K562 (cell line): ENCODE measurements around the gene TOP3A. TPM values are rescaled to one million over a fixed set of nuclear protein-coding genes. Genes with fewer than 3 reads are reported as not detected.

Experiments used
- ATAC-seq: fragments of 200-7000 bp; cut with Tn5 transposase; 3 replicates; pipeline ENCODE4 v1.9.1; 2020; ENCODE audit warnings: moderate library complexity
- BruUV-seq: library from RNA; stranded (reverse); fragments of 400-500 nt; replicated peaks from 2 replicates; lab custom pipeline; 2021; lab: Mats Ljungman, UMichigan
- CTCF ChIA-PET: fragments of 300-600 bp; formaldehyde crosslinking; extraction: SDS; loops from one replicate; lab custom pipeline; 2021; ENCODE audit warnings: low intra/inter-chr PET ratio; lab: Yijun Ruan, JAX
- POLR2A ChIA-PET: fragments of 300-600, 350-650 bp; sonication (Branson Sonifier 250); formaldehyde crosslinking; extraction: SDS; loops from one replicate; lab custom pipeline; 2021; ENCODE audit warnings: antibody characterized with exemption, inconsistent platforms; lab: Yijun Ruan, JAX
- DNase-seq, 4 experiments: peaks; one replicate each; pipeline versions ENCODE4 v3.0.0 to v3.0.0-alpha.2; 2011 to 2018; ENCODE audit warnings: low spot score in 3 of 4, mixed read lengths in 3 of 4; ENCODE audit errors: extremely low read depth in 1 of 4
- FAIRE-seq: peaks from 2 replicates; lab custom pipeline; 2011; peaks lifted over from hg19 to GRCh38; lab: Jason Lieb, UNC
- H2AFZ ChIP-seq: 2 replicates; pipeline ENCODE4 v1.6.0; 2011; ENCODE audit warnings: low read depth, low read length, control low read depth, inconsistent platforms
- H3K27ac ChIP-seq: fragments of 200-600 bp; 3 replicates; pipeline ENCODE4 v1.8.0; 2011; ENCODE audit warnings: low read depth, mild to moderate bottlenecking, control low read depth, inconsistent platforms, low read length, moderate library complexity, mixed read lengths; ENCODE audit errors: extremely low read depth
- H3K27me3 ChIP-seq, 2 experiments: fragments of 300-600 bp in 1 of 2; 2 replicates in 1 of 2; 3 replicates in 1 of 2; pipeline versions ENCODE4 v1.6.0 to v1.8.0; 2011; ENCODE audit warnings: inconsistent platforms in 2 of 2, low read length in 2 of 2, mild to moderate bottlenecking in 1 of 2, mixed read lengths in 1 of 2, moderate library complexity in 1 of 2; ENCODE audit not compliant: control insufficient read depth in 2 of 2, insufficient read depth in 2 of 2
- H3K36me3 ChIP-seq: fragments of 300-600 bp; 3 replicates; pipeline ENCODE4 v1.8.0; 2011; ENCODE audit warnings: mild to moderate bottlenecking, low read length, inconsistent platforms; ENCODE audit not compliant: control insufficient read depth, insufficient read depth
- H3K4me1 ChIP-seq, 2 experiments: fragments of 200-600 bp in 1 of 2; replicated peaks in 1 of 2; 2 replicates in 1 of 2; 3 replicates in 1 of 2; pipeline versions ENCODE4 v1.5.1 to v1.8.0; 2011; ENCODE audit warnings: inconsistent platforms in 2 of 2, low read length in 2 of 2, mild to moderate bottlenecking in 1 of 2, mixed read lengths in 1 of 2, moderate library complexity in 1 of 2; ENCODE audit not compliant: control insufficient read depth in 2 of 2, insufficient read depth in 2 of 2
- H3K4me2 ChIP-seq: 2 replicates; pipeline ENCODE4 v1.6.1; 2011; ENCODE audit warnings: low read length, control low read depth, inconsistent platforms, mixed read lengths; ENCODE audit not compliant: insufficient read depth
- H3K4me3 ChIP-seq: fragments of 200-600 bp; sonication (generic), shearing (Covaris generic); 2 replicates; pipeline ENCODE4 v1.5.1; 2016; ENCODE audit warnings: control low read depth, inconsistent platforms
- H3K79me2 ChIP-seq: fragments of 200-600 bp; 3 replicates; pipeline ENCODE4 v1.8.0; 2011; ENCODE audit warnings: low read length, inconsistent platforms; ENCODE audit not compliant: control insufficient read depth, insufficient read depth
- H3K9ac ChIP-seq, 2 experiments: 2 replicates each; pipeline versions ENCODE4 v1.6.0 to v1.6.1; 2011; ENCODE audit warnings: low read depth in 2 of 2, low read length in 2 of 2, control low read depth in 1 of 2, inconsistent platforms in 1 of 2, mild to moderate bottlenecking in 1 of 2, mixed read lengths in 1 of 2; ENCODE audit not compliant: insufficient read depth in 1 of 2
- H3K9me1 ChIP-seq: one replicate; pipeline ENCODE4 v1.6.0; 2011; ENCODE audit warnings: inconsistent platforms, mild to moderate bottlenecking, low read length, moderate library complexity; ENCODE audit not compliant: control insufficient read depth, insufficient read depth
- H3K9me3 ChIP-seq: replicated peaks from 2 replicates; pipeline ENCODE4 v1.5.1; 2011; ENCODE audit warnings: low read depth, low read length, inconsistent platforms; ENCODE audit not compliant: control insufficient read depth, insufficient read depth
- H4K20me1 ChIP-seq: replicated peaks from 2 replicates; pipeline ENCODE4 v1.6.1; 2011; ENCODE audit warnings: low read length, inconsistent platforms, mixed read lengths; ENCODE audit not compliant: control insufficient read depth, insufficient read depth
- ARHGAP35 ChIP-seq: fragments of 450-650 bp; IDR thresholded peaks from 2 replicates; pipeline ENCODE4 v1.6.1; 2018; ENCODE audit not compliant: partially characterized antibody
- ARID1B ChIP-seq: fragments of 450-650 bp; IDR thresholded peaks from 2 replicates; pipeline ENCODE4 v1.6.1; 2016; ENCODE audit warnings: antibody characterized with exemption, mild to moderate bottlenecking, inconsistent platforms
- BCOR ChIP-seq: fragments of 450-650 bp; IDR thresholded peaks from 2 replicates; pipeline ENCODE4 v1.6.1; 2016
- FOXK1 ChIP-seq: sonication (generic); formaldehyde crosslinking; IDR thresholded peaks from 2 replicates; pipeline ENCODE4 v1.8.0; 2022; ENCODE audit warnings: missing genetic modification reagents, mild to moderate bottlenecking, borderline replicate concordance
- ILK ChIP-seq: fragments of 450-650 bp; IDR thresholded peaks from 2 replicates; pipeline ENCODE4 v1.6.1; 2016; ENCODE audit warnings: missing genetic modification characterization, low read depth, mild to moderate bottlenecking, missing compliant biosample characterization, moderate library complexity, borderline replicate concordance
- KAT2B ChIP-seq: IDR thresholded peaks from one replicate; pipeline ENCODE4 v1.6.1; 2012; ENCODE audit warnings: low read depth, mild to moderate bottlenecking, control low read depth, inconsistent platforms, low read length, moderate library complexity
- MCM7 ChIP-seq, 2 experiments: fragments of 450-650 bp; IDR thresholded peaks; 2 replicates each; pipeline ENCODE4 v1.6.1; 2016 to 2018
- OTX1 ChIP-seq: fragments of 450-650 bp; formaldehyde crosslinking; IDR thresholded peaks from 2 replicates; pipeline ENCODE4 v1.4.0; 2022; ENCODE audit warnings: mild to moderate bottlenecking
- RBM17 ChIP-seq: fragments of 200-400 bp; formaldehyde crosslinking; IDR thresholded peaks from 2 replicates; pipeline ENCODE4 v1.6.1; 2017; ENCODE audit warnings: low read depth, mild to moderate bottlenecking, low read length, borderline replicate concordance
- ZFP36 ChIP-seq: fragments of 150-350 bp; IDR thresholded peaks from 2 replicates; pipeline ENCODE4 v1.6.1; 2018; ENCODE audit warnings: low read length, low read depth; ENCODE audit not compliant: partially characterized antibody
- ZNF316 ChIP-seq: fragments of 450-650 bp; IDR thresholded peaks from 2 replicates; pipeline ENCODE4 v1.6.1; 2016
- WGBS: fragments of 100-300 bp; shearing (Covaris generic); methylation state at CpG from one replicate; pipeline ENCODE4 v1.1.6; 2016; ENCODE audit warnings: low coverage, mixed read lengths; ENCODE audit not compliant: insufficient coverage; ENCODE audit errors: missing lambda C conversion rate; 5-methylcytosine and 5-hydroxymethylcytosine counted together
- in situ Hi-C: fragments of 300-500 bp; cut with MboI; formaldehyde crosslinking; loops from 4 replicates; pipeline ENCODE4 v1.15.0; 2018; ENCODE audit warnings: inconsistent platforms, mixed read lengths
- intact Hi-C: fragments of 100-400 bp; cut with micrococcal nuclease; formaldehyde crosslinking; loops from 2 replicates; pipeline ENCODE4 v1.14.2; 2022
- polyA plus RNA-seq, 8 experiments: library from polyadenylated mRNA; depleted of rRNA in 4 of 8; stranded (reverse) in 5 of 8; unstranded in 3 of 8; fragments of >200 nt; fragmentation: Nextera tagmentation in 2 of 8; fragmentation: Illumina TruSeq in 1 of 8; extraction: Ambion mirVana in 2 of 8; extraction: Trizol in 1 of 8; gene quantifications; 2 replicates each; pipeline versions ENCODE4 v1.2.1 to v1.2.3, GENCODE V29; 2011 to 2014; ENCODE audit warnings: inconsistent platforms in 1 of 8, missing spikeins in 1 of 8
- total RNA-seq, 7 experiments: library from RNA; depleted of rRNA in 6 of 7; stranded (reverse); fragments of >200 nt in 6 of 7; fragmentation: Illumina TruSeq in 2 of 7; extraction: Trizol in 2 of 7; gene quantifications; 2 replicates each; pipeline versions ENCODE4 v1.2.1 to v1.2.3, GENCODE V29; 2011 to 2021; ENCODE audit warnings: low replicate concordance in 1 of 7
- TF ChIP-seq, protein P1 (sequence below): fragments of 450-650 bp; formaldehyde crosslinking; IDR thresholded peaks from 2 replicates; pipeline ENCODE4 v1.4.0; 2020; ENCODE audit warnings: mild to moderate bottlenecking, moderate library complexity
- TF ChIP-seq, protein P2 (sequence below): fragments of 150-350 bp; IDR thresholded peaks from 2 replicates; pipeline ENCODE4 v1.6.1; 2014; ENCODE audit warnings: low read depth, mild to moderate bottlenecking, low read length, borderline replicate concordance

Gene TOP3A
- total and polyA plus RNA-seq, 9 of the 15 experiments (the other 6 are each of a cell fraction or from before 2014, with no cell fraction given): 5.2 to 49.7 (median 24.7) TPM

DNA sequence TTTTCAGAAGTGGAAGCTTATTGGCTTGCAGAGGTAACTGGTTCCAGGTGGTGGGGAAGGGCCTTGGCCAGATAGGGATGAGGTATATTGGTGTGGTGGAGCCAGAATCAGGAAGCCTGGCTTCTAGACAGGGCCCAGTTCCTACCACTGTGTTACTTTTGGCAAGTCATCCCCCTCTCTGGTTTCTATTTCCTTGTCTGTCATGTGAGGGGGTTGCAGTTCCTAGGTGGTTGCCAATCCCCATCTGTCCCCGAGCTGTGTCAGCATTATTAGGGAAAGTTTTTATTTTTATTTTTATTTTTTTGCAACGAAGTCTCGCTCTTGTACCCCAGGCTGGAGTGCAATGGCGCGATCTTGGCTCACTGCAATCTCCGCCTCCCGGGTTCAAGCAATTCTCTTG, 3.3 kb upstream of the TOP3A start:
- no peaks in the 10 kb centered on the region for H3K9me3 ChIP-seq
- DNase-seq (no peak), ATAC-seq (no peak), FAIRE-seq (no peak)
- intact Hi-C loops (loop anchor here (5.0 kb wide), 1 partner anchor 71 kb away; no protein-coding TSS in a partner anchor), in situ Hi-C loops (no loop called here)
- no peaks in the 10 kb centered on the region for H3K27me3 ChIP-seq
- H3K9ac ChIP-seq: peak overlapping the region; percentile 26 to 86; a peak in 2 of 4 replicates
- peaks cover 3% of the 10 kb centered on the region for H3K9me1 ChIP-seq
- ChIA-PET POLR2A (interaction anchor here (0.6 kb wide), 1 partner anchor 31 kb away, joined by 4 read pairs; no protein-coding TSS in a partner anchor), CTCF (no interaction called here)
- H3K36me3 ChIP-seq: peaks cover 34% of the 10 kb centered on the region; the same call in 2 of the 3 replicates
- H3K4me1 ChIP-seq: peaks cover 23 to 30% of the 10 kb centered on the region in 2 experiments
- H3K79me2 ChIP-seq: peaks cover 54% of the 10 kb centered on the region
- WGBS: 83% methylated on average over 1 of the region's 7 CpGs
- peak overlapping the region; percentile 26; the same call in 1 of the 2 replicates for H3K4me3 ChIP-seq
- no TSS peak for BruUV-seq
- H3K4me2 ChIP-seq: peak overlapping the region; percentile 66
- H3K27ac ChIP-seq: no peak overlapping the region; the same call in 2 of the 3 replicates
- H2AFZ ChIP-seq: no peak overlapping the region
- H4K20me1 ChIP-seq: peaks cover 8% of the 10 kb centered on the region
- no peak for TF ChIP-seq RBM17
- no peak for TF ChIP-seq KAT2B
- TF ChIP-seq ARHGAP35: no peak
- TF ChIP-seq MCM7 (IDR thresholded peaks at IDR 0.05): no peak
- TF ChIP-seq, protein P1, sequence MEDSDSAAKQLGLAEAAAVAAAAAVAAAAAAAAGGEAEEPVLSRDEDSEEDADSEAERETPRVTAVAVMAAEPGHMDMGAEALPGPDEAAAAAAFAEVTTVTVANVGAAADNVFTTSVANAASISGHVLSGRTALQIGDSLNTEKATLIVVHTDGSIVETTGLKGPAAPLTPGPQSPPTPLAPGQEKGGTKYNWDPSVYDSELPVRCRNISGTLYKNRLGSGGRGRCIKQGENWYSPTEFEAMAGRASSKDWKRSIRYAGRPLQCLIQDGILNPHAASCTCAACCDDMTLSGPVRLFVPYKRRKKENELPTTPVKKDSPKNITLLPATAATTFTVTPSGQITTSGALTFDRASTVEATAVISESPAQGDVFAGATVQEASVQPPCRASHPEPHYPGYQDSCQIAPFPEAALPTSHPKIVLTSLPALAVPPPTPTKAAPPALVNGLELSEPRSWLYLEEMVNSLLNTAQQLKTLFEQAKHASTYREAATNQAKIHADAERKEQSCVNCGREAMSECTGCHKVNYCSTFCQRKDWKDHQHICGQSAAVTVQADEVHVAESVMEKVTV (CRISPR knock-in tag): no peak
- TF ChIP-seq BCOR: 0 out of 2 replicates have a peak, but pooled peaks have one; percentile 26
- TF ChIP-seq, protein P2, sequence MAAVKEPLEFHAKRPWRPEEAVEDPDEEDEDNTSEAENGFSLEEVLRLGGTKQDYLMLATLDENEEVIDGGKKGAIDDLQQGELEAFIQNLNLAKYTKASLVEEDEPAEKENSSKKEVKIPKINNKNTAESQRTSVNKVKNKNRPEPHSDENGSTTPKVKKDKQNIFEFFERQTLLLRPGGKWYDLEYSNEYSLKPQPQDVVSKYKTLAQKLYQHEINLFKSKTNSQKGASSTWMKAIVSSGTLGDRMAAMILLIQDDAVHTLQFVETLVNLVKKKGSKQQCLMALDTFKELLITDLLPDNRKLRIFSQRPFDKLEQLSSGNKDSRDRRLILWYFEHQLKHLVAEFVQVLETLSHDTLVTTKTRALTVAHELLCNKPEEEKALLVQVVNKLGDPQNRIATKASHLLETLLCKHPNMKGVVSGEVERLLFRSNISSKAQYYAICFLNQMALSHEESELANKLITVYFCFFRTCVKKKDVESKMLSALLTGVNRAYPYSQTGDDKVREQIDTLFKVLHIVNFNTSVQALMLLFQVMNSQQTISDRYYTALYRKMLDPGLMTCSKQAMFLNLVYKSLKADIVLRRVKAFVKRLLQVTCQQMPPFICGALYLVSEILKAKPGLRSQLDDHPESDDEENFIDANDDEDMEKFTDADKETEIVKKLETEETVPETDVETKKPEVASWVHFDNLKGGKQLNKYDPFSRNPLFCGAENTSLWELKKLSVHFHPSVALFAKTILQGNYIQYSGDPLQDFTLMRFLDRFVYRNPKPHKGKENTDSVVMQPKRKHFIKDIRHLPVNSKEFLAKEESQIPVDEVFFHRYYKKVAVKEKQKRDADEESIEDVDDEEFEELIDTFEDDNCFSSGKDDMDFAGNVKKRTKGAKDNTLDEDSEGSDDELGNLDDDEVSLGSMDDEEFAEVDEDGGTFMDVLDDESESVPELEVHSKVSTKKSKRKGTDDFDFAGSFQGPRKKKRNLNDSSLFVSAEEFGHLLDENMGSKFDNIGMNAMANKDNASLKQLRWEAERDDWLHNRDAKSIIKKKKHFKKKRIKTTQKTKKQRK: no peak
- TF ChIP-seq ZNF316: peak; percentile 82
- TF ChIP-seq OTX1: no peak
- peak; percentile 26 for TF ChIP-seq ZFP36
- no peak for TF ChIP-seq ILK (tag)
- no peak for TF ChIP-seq FOXK1
- TF ChIP-seq ARID1B: no peak
